Measurements from ENCODE around the gene MSRB3.

DNA sequence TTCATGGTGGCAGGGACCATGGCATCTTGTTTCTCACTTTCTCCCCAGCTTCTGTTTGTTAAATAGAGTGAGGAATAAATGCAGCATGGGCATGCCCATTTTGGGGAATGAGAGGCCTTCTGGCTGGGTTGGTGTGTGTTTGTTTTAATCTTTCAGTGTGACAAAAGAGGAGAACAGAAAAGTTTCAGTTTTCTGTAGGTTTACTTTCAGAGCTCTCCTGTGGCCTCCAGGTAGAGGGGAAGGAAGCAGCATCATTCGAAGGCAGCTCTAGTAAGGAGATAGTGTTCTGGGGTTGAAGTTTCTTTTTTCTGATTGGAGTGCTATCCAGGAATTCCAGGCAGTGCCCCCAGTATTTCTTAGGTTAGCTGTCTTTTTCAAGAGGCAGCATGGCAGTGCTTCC, 15.3 kb downstream of the MSRB3 start:
- TF ChIP-seq, protein P1, sequence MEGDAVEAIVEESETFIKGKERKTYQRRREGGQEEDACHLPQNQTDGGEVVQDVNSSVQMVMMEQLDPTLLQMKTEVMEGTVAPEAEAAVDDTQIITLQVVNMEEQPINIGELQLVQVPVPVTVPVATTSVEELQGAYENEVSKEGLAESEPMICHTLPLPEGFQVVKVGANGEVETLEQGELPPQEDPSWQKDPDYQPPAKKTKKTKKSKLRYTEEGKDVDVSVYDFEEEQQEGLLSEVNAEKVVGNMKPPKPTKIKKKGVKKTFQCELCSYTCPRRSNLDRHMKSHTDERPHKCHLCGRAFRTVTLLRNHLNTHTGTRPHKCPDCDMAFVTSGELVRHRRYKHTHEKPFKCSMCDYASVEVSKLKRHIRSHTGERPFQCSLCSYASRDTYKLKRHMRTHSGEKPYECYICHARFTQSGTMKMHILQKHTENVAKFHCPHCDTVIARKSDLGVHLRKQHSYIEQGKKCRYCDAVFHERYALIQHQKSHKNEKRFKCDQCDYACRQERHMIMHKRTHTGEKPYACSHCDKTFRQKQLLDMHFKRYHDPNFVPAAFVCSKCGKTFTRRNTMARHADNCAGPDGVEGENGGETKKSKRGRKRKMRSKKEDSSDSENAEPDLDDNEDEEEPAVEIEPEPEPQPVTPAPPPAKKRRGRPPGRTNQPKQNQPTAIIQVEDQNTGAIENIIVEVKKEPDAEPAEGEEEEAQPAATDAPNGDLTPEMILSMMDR (IDR thresholded peaks at IDR 0.05) = no peak
- TF ChIP-seq POLR2A (IDR thresholded peaks at IDR 0.05) = no peak

All from esophagus squamous epithelium (tissue), 4 donors.